Neural crest cell (in vitro differentiated cells): ENCODE measurements around the gene PKN1. TPM values are rescaled to one million over a fixed set of nuclear protein-coding genes. Genes with fewer than 3 reads are reported as not detected.
A peak's percentile ranks its signal among the peaks of the same experiment; 100 is the strongest.

Experiments used
- DNase-seq: peaks from one replicate; pipeline ENCODE4 v3.0.0; 2021; ENCODE audit warnings: low read depth, mixed read lengths, low spot score
- H3K27ac Mint-ChIP-seq: one replicate; pipeline ENCODE4 v1.8.0; 2021; ENCODE audit warnings: mild to moderate bottlenecking, mixed read lengths; ENCODE audit not compliant: unreplicated experiment
- H3K27me3 Mint-ChIP-seq: 2 replicates; pipeline ENCODE4 v1.8.0; 2021; ENCODE audit warnings: low read depth, mild to moderate bottlenecking, mixed read lengths
- H3K36me3 Mint-ChIP-seq: 2 replicates; pipeline ENCODE4 v1.8.0; 2021; ENCODE audit warnings: low read depth, mild to moderate bottlenecking, mixed read lengths
- H3K4me1 Mint-ChIP-seq: 2 replicates; pipeline ENCODE4 v1.8.0; 2021; ENCODE audit warnings: mixed read lengths
- H3K4me3 Mint-ChIP-seq: one replicate; pipeline ENCODE4 v1.8.0; 2021; ENCODE audit warnings: mild to moderate bottlenecking, mixed read lengths
- H3K9me3 Mint-ChIP-seq: 2 replicates; pipeline ENCODE4 v1.8.0; 2021; ENCODE audit warnings: mixed read lengths
- total RNA-seq: library from RNA; stranded (reverse); gene quantifications from 2 replicates; pipeline ENCODE4 v1.2.1, GENCODE V29; 2021
- TF ChIP-seq, protein P1 (sequence below): fragments of 200-600 bp; sonication (generic); conservative IDR thresholded peaks from 2 replicates; pipeline ENCODE4 v1.5.0; 2021; ENCODE audit warnings: antibody characterized with exemption, mild to moderate bottlenecking

The PKN1 gene
- total RNA-seq, 1 donor from 2014 or later, result 126 TPM

DNA sequence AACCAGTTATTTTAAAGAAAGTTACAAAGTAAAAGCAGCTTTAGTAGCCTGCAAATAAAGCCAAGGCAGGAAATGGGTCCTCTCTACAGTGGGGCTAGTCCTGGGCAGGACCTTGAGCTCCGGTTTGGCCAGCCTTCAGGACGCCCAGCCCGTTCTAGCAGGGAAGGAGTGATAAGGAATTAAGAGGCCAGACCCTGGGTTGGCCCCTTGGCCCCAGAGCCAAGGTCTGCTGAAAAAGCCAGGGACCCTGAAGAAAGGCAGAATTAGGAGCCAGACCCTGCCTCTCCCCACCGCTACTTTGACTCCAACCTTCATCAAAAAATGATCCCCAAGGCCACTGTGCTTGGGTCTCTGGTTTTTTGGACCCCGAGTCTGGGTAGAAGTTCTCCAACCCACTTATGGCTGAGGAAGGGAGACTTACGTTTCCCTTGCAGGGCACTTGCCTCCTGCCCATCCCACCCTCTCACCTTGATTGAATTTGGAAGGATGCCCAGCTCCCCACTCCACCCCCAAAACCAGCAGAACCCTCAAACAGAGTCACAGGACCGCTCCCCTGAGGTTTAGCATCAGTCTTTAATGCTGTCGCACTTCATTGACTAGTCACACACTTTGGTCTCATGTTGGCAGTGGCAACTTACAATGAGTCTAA is 81.2 kb downstream of the PKN1 start:
- H3K4me3 Mint-ChIP-seq, result peak overlapping the region; percentile 94
- no peak overlapping the region for H3K27ac Mint-ChIP-seq
- DNase-seq, result no peak
- H3K9me3 Mint-ChIP-seq, result no peaks in the 10 kb centered on the region
- H3K27me3 Mint-ChIP-seq, result no peaks in the 10 kb centered on the region
- peaks cover 25% of the 10 kb centered on the region for H3K36me3 Mint-ChIP-seq
- peaks cover 57% of the 10 kb centered on the region for H3K4me1 Mint-ChIP-seq
- TF ChIP-seq, protein P1, sequence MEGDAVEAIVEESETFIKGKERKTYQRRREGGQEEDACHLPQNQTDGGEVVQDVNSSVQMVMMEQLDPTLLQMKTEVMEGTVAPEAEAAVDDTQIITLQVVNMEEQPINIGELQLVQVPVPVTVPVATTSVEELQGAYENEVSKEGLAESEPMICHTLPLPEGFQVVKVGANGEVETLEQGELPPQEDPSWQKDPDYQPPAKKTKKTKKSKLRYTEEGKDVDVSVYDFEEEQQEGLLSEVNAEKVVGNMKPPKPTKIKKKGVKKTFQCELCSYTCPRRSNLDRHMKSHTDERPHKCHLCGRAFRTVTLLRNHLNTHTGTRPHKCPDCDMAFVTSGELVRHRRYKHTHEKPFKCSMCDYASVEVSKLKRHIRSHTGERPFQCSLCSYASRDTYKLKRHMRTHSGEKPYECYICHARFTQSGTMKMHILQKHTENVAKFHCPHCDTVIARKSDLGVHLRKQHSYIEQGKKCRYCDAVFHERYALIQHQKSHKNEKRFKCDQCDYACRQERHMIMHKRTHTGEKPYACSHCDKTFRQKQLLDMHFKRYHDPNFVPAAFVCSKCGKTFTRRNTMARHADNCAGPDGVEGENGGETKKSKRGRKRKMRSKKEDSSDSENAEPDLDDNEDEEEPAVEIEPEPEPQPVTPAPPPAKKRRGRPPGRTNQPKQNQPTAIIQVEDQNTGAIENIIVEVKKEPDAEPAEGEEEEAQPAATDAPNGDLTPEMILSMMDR, result no peak

DNA sequence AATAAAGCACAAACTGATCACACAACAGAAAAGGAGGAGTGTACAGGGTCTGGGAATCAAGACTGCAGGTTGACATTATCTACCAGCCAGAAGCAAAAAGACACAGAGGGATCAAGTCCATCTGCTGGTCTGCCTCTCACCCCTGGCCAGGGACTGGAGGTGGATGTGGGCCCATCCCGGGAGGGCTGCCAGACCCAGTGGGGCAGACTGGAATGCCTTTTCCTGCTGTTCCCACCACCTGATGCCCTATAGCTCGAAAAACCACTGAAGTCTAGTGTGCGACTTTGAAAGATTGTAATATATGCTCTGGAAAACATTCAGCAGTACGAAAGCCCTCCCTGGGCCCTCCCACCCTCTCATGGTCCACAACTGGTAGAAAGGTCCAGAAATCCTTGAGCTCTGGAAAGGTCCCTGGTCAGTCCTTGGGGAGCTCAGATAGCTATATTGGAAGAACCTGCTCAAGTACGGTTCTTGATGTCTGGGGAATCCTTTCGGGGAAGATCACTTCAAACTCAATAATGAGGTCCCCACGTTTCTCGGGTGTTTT is 82.5 kb downstream of the PKN1 start:
- TF ChIP-seq, protein P1, result no peak
- peaks cover 25% of the 10 kb centered on the region for H3K36me3 Mint-ChIP-seq
- H3K4me3 Mint-ChIP-seq, result peak overlapping the region; percentile 94
- peaks cover 60% of the 10 kb centered on the region for H3K4me1 Mint-ChIP-seq
- H3K9me3 Mint-ChIP-seq, result no peaks in the 10 kb centered on the region
- DNase-seq, result no peak
- H3K27ac Mint-ChIP-seq, result peak overlapping the region; percentile 79
- peaks cover 2% of the 10 kb centered on the region for H3K27me3 Mint-ChIP-seq

DNA sequence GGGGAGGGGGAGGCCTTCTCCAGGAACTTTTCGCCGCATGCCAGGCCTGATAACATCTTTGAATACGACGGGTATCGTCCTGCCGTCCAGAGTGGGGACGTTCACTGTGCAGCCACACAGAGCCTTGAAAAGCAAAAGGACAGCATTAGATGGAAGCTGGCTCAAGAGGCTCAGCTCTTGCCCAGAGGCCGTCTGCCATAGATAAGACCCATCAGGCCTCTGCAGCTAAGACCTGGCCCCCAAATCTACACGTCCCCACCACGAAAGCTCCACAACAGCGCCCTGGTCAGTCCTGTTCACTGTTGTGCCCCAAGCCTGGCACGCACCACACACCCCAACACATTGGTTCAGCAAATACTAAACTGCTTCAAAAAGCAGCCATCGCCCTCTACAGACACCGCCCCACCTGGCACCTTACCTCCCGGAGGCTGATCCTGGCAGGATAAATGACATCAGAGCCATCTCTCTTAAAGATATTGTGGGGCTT is 83.0 kb downstream of the PKN1 start:
- peaks cover 25% of the 10 kb centered on the region for H3K36me3 Mint-ChIP-seq
- DNase-seq, result no peak
- H3K27me3 Mint-ChIP-seq, result peaks cover 2% of the 10 kb centered on the region
- peaks cover 55% of the 10 kb centered on the region for H3K4me1 Mint-ChIP-seq
- no peaks in the 10 kb centered on the region for H3K9me3 Mint-ChIP-seq
- H3K4me3 Mint-ChIP-seq, result peak overlapping the region; percentile 94
- no peak overlapping the region for H3K27ac Mint-ChIP-seq
- TF ChIP-seq, protein P1, result no peak

DNA sequence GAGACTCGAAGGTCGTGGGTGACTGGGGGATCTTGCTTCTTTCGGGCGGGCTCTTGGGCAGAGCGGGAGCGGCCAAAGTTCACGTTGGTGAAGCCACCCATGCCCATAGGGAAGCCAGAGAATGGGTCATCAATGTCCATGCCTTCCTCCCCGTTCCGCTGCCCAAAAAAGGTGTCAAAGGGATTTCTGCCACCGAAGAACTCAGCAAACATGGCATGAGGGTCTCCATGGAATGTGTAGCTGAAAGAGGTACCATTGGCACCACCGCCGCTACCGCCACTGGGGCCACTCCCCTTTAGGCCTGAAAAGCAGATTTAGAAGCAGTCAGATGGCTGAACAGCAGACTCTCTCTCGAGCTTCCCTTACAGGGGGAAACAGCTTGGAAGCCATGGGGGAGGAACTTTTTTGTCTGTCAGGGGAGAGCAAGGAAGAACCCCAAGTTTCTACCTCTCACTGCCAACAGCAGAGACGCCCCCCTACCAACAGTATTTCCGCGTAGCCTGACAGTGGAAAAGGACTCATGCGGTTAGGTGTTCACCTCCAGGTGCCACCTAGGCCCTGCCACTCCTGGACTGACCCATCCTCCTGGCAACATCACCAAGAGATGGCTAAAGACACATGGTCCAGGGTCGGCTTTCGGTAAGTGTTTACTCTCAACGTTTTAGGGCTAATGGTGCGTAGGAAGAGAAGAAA is 83.8 kb downstream of the PKN1 start:
- H3K4me3 Mint-ChIP-seq, result peak overlapping the region; percentile 94
- peak overlapping the region; percentile 73 for H3K27ac Mint-ChIP-seq
- H3K4me1 Mint-ChIP-seq, result peaks cover 52% of the 10 kb centered on the region
- H3K27me3 Mint-ChIP-seq, result peaks cover 2% of the 10 kb centered on the region
- TF ChIP-seq, protein P1, result no peak
- DNase-seq, result no peak
- no peaks in the 10 kb centered on the region for H3K9me3 Mint-ChIP-seq
- peaks cover 25% of the 10 kb centered on the region for H3K36me3 Mint-ChIP-seq

DNA sequence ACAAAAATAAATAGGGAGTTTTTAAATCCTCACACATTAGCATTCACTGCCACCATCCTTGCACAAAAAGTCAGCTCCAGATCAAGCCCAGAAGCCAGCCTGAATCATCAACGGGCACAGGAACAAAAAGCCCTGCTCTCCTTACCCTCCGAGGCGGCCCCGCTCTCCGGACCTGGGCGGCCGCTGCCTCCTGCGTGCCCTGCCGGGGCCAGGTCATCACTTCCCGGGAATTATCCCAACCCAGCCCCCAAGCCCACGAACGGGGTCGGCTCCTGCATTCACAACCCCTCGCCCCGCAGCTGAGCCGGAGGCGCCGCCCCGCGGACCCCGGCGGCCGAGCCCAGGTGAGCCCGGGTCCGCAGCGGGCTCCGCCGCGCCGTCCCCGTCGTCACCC is 84.3 kb downstream of the PKN1 start:
- H3K4me1 Mint-ChIP-seq, result peaks cover 57% of the 10 kb centered on the region
- H3K36me3 Mint-ChIP-seq, result peaks cover 25% of the 10 kb centered on the region
- DNase-seq, result no peak
- no peak overlapping the region for H3K27ac Mint-ChIP-seq
- TF ChIP-seq, protein P1, result no peak
- H3K9me3 Mint-ChIP-seq, result no peaks in the 10 kb centered on the region
- H3K27me3 Mint-ChIP-seq, result peaks cover 2% of the 10 kb centered on the region
- H3K4me3 Mint-ChIP-seq, result peak overlapping the region; percentile 94
